ENCODE measurements around the gene PMPCA. TPM values are rescaled to one million over a fixed set of nuclear protein-coding genes. Genes with fewer than 3 reads are reported as not detected.
"Not testable (repeated sequence)": the region's sequence is repeated elsewhere in the genome, so short reads cannot be mapped to it uniquely, and the experiment has no call there.

The PMPCA gene
- total RNA-seq, 1 donor from 2014 or later, result 59.3 TPM

DNA sequence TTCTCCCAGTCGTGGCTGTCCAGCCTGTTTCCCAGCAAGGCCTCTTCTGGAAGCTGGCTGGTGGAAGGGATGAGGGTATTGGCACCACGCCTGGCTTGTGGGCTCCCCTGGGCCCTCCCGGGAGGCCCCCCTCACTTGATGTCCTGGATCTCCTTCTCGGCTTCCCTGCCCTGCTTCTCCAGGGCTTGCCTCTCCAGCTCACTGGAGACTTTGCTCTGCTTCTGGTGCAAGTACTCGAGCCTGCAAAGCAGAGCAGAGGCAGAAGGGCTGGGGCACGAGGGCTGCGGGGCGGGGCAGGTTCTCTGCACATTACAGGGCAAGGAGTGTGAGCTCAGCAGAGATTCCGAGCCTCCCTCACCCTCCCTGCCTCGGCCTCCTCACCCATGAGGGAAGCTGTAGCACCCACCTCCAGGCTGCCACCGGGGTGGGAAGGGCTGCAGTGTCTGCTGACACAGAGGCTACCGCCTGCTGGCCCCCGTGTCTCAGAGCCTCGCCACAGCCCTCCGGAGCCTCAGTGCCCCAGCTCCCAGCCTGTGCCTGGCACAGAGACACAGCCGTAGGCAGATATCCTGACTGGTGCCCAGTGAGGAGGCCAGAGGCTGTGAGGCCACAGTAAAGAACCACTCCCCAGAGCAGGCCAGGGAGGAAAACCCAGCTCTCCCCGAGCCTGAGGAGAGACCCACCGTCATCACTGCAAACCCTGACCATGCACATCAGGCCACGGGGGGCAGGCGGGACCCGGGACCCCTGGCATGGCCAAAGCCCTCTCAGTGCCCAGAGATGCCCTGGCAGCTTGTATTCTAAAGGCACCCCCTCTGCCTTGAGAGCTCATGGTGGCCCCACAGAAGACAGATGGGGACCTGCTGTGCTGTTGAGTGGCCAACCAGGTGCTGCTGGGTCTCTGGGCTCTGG lies 17.7 kb upstream of the PMPCA start:
- no peak for ATAC-seq
- DNase-seq (ENCODE audit: low spot score), result no peak

DNA sequence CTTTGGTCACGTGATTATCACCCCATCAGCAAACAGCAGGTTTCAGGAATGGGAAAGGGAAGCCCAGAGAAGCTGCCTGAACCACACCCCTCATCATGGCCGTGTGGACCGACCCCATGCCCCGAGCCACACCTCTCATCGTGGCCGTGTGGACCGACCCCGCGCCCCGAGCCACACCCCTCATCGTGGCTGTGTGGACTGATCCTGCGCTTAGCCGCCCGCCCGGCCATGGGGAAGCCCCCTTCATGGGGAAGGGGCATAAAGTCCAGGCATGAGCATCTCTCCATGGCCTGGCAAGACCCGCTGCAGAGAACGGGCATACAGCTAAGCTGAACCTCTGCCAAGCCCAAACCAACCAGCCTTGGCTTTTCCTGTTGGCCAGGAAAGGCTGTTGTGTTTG lies 16.9 kb upstream of the PMPCA start:
- ATAC-seq, result no peak
- DNase-seq (ENCODE audit: low spot score), result no peak

DNA sequence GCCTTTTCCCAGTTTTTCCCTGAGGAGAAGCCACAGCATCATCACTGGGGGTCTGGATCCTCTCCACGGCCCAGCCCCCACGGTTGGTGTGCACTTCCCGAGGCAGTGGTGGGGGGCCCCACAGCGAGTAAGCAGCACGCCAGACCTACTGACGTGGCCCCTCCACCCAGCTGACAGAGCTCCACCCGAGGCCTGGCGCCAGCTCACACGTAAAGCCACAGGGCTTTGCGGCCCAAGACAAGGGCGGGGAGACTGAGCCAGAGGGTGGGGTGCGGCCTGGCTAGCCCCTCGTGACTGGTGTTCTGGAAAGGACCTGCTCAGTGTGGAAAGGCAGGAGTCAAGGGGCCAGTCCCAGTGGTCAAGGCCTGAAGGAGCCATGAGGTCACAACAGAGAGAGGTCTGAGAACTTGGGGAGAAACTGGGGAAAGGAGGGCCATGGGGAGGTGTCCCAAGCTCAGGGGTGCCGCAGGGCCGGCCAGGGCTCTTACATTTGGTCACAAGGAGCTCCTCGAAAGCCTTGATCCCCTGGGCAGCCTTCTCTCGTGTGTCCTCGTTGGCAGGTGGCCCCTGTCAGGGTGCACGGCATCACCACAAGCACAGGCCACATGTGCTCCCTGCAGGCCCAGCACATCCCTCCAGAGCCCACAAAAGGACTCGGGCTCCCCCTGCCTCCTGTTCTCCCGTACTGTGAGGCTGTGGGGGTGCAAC lies 16.0 kb upstream of the PMPCA start:
- DNase-seq (ENCODE audit: low spot score), result no peak

DNA sequence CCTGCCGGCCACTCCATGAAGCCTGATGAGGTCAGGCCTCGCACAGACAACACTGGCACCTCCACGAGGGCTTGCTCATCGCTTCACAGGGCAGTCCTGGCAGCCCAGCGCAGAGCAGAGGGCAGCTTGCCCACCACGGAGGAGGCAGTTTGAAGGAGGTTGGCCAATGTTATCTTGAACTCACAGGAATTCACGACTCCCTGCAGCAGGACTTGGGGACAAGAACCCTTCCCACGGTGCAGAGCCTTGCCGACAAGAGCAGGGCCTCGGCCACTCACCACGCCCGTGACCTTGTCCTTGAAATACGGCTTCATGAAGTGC lies 15.5 kb upstream of the PMPCA start:
- DNase-seq (ENCODE audit: low spot score), result no peak
- ATAC-seq, result no peak

More for the DNA sequence above, 16.0 kb upstream of the PMPCA start:
- no peak for ATAC-seq

DNA sequence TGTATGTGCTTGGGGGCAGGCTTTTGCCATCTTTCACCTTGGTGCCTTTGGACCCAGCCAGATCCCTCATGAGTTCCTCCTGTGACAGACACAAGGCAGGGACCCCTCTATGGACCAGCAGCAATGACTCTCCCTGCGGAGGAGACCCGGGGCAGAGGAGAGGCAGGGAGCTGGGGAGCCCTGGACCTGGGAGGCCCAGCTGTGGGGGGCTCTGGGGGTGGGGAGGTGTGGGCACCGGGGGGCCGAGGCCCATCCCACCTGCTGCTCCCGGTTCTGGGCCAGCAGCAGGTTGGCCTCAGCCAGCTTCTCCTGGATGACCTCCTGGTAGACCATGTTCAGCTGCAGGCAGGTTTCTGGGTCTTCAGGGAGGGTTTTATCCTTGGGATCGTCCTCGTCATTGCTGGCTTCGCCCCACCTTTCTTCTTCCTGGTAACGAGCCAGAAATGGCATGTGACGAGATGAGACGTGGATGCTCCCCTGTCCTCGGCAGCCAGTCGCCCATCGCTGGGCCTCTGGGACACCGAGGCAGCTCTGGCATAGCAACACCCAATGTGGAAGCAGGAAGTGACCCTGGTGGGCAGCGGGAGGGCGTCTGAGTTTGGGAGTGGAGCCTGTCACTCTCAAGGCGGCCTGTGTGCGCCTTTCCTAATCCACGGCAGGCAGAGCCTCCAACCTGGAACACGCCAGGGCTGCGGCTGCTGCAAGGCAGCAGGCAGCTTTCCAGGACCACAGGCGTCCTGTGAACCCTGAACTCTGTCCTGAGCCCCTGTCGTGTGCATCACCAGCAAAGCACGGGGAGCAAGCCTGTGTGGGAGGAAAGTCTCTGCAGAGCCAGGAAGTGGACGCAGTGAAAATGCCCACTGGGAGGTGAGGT lies 14.9 kb upstream of the PMPCA start:
- ATAC-seq (peak; percentile 71), DNase-seq (ENCODE audit: low spot score) (peak; percentile 93)

DNA sequence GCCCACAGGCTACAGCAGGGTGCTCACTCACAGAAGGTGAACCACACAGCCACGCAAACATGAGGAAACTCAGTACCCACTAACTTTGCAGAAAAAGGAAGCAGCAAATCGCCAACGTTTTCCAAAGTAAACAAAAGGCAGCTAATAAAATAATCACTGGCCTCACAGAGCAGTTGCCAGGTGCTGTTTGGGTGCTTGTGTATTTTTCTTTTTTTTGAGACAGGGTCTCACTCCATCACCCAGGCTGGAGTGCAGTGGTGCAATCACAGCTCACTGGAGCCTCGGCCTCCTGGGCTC lies 14.3 kb upstream of the PMPCA start:
- ATAC-seq (peak; percentile 30), DNase-seq (ENCODE audit: low spot score) (no peak)

DNA sequence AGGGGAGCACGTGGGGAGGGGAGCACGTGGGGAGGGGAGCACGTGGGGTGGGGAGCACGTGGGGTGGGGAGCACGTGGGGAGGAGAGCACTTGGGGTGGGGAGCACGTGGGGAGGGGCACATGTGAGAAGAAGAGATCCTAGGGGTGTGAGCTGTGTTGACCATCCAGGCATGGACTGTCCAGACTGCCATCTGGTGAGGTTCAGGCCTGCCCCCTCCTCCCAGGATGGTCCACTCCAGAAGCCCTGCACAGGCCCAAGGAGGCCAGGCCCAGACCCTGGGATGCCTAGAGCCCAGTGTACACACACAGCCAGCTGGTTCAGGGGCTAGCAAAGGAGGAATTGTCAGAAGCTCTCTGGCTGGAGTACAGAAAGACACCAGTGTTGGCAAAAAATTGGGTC lies 12.8 kb upstream of the PMPCA start:
- no peak for DNase-seq (ENCODE audit: low spot score)
- no peak for ATAC-seq

DNA sequence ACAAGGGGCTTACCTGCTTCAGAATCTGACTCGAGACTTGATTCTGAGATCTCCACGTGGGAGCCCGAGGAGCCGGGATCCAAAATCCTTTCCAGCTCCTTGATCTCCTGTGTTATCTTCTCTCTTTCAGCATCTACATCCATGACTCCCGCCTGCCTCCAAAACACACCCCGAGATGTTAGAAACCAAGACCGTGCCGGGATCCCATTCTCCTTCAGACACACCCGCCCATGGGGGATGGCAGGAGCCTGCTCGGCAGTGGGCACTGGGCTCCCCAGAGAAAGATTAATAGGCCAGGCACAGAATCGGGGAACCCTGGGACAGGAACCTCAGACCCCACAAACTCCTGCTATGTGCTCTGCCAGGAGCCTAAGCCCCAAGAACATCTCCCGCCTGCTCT lies 12.2 kb upstream of the PMPCA start:
- ATAC-seq (no peak), DNase-seq (ENCODE audit: low spot score) (no peak)

DNA sequence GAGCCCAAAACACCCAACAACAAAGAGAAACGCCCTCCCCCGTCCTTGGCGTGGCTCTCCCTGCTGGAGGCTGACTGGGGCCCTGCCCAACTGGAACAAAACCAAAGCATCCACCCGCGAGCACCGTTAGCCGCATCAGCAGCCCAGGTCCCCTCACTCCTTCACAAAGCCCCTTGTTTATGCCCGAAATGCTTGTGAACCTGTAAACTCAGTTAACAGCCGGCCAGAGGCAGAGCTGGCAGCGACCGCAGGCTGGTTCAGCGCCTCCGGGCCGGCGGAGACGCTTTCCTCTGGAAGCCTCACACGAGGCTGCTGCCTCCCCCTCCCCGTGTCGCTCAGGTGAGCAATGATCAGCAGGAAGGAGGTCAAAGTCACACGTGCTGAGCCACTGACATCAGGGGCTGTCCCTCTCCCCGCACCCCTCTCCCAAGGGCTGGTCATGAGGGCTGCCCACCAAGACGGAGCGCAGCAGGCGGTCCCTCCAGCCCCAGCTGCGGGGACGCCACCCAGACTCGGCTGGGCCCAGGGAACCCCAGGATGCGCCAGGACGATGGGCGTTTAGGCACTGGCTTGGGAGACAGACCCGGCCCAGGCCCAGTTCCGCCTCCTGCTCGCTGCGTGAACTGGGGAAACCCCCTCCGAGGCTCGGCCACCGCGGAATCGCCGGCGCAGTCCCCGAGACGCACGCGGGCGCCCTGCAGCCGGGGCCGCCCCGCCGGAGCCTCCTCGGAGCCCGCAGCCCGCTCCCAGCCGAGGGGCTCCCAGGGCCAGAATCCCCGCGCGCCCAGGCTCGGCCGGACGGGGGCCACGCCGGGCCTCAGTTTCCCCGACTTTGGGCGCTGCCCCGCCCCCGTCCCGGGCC lies 11.1 kb upstream of the PMPCA start:
- DNase-seq (ENCODE audit: low spot score), result no peak
- peak; percentile 41 for ATAC-seq

DNA sequence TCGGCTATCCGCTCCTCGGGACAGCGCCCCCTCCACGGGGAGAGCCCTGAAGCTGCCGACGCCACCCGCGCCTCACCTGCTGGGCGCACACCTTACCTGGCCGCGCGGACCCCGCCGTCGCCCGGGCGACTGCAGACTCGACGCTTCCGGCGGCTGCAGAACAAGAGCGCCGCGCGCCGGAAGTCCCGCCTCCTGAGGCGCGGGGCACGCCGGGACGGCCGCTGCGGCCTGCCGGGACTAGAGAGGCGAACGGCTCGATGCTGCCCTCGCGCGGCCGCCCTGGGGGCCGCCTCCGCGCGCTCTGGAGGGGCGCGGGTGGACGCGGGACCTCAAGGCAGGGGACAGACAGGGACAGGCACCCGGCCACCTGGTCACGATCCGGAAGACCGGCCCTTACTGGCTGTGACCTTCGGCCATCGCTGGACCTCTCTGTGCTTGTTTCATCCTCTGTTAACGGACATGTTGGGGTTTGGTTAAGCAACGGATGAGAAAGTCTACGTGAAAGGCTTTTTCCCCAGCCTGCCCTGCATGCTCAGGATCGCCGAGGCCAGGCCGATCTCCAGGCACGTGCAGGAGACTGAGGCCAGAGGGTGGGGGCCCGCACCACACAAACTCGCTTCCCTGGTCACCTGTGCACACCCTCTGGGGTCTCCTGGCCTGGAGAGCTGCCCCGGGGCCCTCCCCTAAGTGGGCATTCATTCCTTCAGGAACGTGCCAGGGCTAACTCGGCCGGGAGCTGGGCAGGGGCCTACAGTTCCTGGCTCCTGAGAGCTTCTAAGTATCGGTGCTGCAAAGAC lies 10.2 kb upstream of the PMPCA start, which contains the start of gene SNAPC4:
Gene SNAPC4 (minus strand): TSS at position 133 of the 797 bp plus-strand sequence. CDS start 1,742 bp downstream, outside the sequence.
- ATAC-seq, result peak; percentile 83

DNA sequence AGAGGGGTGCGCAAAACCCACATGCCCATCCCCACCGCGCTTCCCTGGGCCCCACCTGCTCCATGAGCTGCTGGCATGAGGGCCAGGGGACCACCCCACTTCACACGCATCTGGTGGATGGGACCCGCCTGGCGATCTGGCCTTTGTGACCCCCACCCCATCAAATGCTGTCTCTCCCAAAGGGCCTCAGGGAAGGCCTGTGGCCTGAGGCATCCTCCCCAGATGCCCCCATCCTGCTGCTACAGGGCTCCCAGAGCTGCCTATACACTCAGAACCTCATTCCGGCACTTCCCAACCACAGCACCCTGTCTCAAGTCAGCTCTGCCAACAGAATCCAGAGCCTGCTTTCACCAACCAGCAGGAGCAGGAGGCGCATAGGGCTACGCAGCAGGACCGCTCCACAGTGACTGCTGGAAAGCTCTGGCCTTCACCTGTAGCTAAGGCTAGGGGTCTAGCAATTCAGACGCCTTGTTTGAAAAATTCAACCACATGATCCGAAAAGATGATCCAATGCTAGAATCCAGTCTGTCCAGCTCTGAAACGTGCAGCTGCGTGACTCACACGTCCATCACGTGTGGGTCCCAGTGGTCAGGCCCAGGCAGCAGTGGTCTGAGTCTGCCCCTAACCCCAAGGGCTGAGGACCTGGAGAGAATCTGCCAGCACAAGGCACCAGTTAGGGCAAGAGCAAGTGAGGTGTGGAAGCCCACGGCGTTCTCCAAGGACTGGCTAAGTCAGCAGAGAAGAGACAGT lies 9.1 kb upstream of the PMPCA start:
- ATAC-seq (no peak), DNase-seq (ENCODE audit: low spot score) (no peak)

More for the DNA sequence above, 10.2 kb upstream of the PMPCA start, which contains the start of gene SNAPC4:
- peak; percentile 89 for DNase-seq (ENCODE audit: low spot score)

DNA sequence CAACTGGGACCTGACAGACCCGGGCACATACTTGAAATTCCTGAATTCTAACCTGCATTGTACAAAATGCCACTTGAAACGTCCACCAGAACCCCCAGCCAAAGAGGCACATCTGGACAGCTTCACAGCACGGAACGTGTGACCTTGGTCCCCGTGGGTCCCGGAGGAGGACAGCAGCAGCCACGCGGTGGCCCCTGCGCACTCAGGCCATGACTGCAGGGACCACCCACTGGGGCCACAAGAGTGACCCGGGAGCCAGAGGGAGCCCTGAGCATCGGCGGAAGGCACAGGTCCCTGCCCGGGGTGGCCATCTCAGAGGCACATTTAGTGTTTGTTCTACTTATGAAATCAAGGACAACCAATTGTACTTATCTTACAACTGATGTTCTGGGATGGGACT lies 8.4 kb upstream of the PMPCA start:
- no peak for ATAC-seq

DNA sequence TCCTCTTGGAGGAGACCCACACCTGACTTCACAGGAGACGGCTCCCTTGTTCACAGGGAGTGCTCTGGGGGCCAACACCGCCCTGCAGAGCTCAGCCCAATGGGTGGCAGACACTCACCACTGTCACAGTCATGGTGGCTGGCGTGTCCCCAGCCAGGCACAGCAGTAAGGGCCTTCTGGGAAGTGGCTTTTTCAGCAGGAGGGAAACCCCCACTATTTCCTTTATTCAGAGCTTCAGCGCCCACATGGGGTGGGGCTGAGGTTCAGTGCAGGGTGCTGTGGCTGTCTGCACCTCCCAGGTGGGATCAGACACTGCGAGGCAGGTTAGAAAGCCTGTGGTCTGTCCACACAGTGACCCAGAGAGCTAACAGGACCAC lies 6.9 kb upstream of the PMPCA start:
- DNase-seq (ENCODE audit: low spot score) (no peak), ATAC-seq (no peak)

More for the DNA sequence above, 8.4 kb upstream of the PMPCA start:
- no peak for DNase-seq (ENCODE audit: low spot score)

DNA sequence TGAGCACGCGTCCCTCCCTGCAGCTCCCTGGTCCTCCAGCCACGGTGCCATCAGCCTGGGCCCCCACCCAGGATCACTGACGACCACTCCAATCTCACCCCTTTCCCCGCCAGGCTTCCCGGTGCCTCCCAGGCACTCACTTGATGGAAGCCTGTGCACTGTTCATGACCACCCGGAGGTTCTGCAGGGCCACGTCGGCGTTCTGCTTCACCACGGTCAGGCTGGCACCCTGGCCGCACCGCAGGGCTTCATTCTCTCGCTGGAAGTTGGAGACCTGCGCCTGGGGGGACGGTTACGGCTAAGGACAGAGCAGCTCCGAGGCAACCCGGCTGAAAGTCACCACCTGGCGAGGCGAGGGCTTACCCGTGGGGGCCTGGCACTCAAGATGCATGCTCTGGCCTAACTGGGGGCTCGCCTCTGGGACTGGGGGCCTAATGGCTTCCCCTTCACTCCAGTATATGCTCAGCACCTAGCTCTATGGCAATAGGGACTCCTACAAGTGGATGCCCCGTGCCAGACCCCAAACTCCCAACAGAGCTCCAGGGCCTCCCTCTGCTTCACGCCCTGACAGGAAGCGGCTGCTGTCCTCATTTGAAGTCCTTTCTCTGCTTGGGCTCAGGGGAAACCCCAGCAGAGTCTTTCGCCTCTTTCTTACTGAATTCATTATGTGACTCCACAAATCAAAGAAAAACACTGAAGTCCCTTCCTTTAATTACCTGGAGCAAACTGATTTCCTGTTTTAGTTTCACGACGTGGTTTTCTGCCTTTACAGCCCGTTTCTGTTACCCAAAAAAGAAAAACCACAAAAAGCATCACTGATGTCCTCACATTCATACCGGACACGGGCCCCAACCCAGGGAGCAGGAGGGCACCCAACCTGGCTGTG lies 6.3 kb upstream of the PMPCA start:
- no peak for DNase-seq (ENCODE audit: low spot score)
- no peak for ATAC-seq

DNA sequence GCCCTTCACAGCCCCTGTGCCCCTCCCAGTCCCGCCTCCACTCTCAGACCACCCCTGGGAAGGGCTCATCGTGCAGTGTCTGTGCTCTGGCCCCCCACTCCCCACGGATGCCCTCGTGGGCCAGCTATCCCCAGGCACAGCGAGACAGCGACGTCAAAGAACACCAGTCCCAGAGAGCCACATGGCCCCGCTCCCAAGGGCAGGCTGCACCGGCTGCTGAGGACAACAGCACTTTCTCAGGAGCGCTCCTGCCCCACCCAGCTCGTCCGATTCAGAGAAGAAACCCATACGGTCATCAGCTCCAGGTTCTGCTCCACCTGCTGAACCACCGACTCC lies 5.7 kb upstream of the PMPCA start:
- ATAC-seq (no peak), DNase-seq (ENCODE audit: low spot score) (no peak)

DNA sequence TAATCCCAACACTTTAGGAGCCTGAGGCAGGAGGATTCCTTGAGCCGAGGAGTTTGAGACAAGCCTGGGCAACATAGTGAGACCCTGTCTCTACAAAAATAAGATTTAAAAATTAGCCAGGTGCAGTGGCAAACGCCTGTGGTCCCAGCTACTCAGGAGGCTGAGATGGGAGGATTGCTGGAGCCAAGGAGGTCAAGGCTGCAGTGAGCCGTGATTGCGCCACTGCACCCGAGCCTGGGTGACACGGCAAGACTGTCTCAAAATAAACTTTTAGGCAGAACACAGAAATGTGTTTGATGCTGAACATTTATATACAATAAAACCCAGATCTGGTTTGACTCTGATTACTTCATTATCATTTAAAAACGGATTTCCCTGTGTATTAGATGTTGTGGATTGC lies 5.0 kb upstream of the PMPCA start:
- ATAC-seq (no peak), DNase-seq (ENCODE audit: low spot score) (no peak)

DNA sequence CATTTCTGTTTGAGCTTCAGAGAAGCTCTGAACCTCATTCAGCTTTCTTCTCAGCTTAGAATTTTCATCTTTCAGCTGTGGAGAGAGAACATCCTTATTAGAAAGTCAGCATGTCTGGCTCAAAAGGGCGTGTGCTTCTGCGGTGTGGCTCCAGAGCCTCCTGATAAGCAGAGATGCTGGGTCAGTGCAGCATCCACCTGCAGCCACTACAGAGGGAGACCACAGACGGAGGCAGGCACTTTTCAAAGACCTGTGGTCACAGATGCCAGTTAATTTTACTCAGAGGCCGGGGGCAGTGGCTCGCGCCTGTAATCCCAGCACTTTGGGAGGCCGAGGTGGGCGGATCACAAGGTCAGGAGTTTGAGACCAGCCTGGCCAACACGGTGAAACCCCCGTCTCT lies 4.6 kb upstream of the PMPCA start:
- ATAC-seq, result not testable (repeated sequence)

DNA sequence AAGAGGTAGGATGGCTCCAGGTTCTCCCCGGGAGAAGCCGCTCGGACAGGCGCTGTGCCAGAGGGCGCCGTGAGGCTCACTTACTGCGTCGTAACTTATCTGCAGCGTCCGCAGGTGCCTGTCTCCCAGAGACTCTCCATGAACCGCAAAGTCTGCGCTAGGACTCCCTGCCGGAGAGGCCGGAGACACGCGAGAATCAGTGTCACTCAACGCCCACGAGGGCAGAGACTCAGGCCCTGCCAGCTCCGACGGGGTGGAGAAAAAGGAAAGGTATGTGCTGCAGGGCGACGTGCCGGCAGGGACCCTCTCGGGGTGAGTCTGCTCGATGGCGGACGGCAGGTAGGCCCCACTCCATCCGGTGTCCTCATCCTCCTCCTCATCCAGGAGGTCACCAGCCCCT lies 3.4 kb upstream of the PMPCA start:
- ATAC-seq; DNase-seq (ENCODE audit: low spot score): not testable (repeated sequence)

More for the DNA sequence above, 4.6 kb upstream of the PMPCA start:
- DNase-seq (ENCODE audit: low spot score), result not testable (repeated sequence)
